ENCODE results near the gene NISCH. TPM values are rescaled to one million over a fixed set of nuclear protein-coding genes. Genes with fewer than 3 reads are reported as not detected.

Gene NISCH
- total and polyA plus RNA-seq, 2 of the 8 experiments (the other 6 are each of a cell fraction or from before 2014, with no cell fraction given): 71.2 to 71.9 TPM

- Histone ChIP-seq H3K4ac (replicated peaks; ENCODE audit: insufficient read length, low read depth, low read length) (no peak overlapping the region), H3K27ac (ENCODE audit: low read depth, low read length) (no peak overlapping the region), H2BK15ac (ENCODE audit: low read length) (no peak overlapping the region), H3K79me2 (ENCODE audit: control insufficient read depth in 1 of 2, insufficient read depth in 2 of 2, low read length in 2 of 2) (0 out of 4 replicates have a peak, but pooled peaks cover 0 to 2% of the 10 kb centered on the region in 2 experiments), H2BK12ac (ENCODE audit: low read depth, low read length) (no peak overlapping the region), H3K18ac (ENCODE audit: extremely low read depth, low read length) (no peak overlapping the region), H3K79me1 (ENCODE audit: low read depth, low read length) (peaks cover 9% of the 10 kb centered on the region), H3K4me2 (ENCODE audit: insufficient read depth in 1 of 2, low read depth in 2 of 2, low read length in 2 of 2) (no peak overlapping the region), H3K4me3 (ENCODE audit: extremely low read depth in 1 of 4, insufficient read depth in 2 of 4, low read depth in 3 of 4, low read length in 4 of 4) (no peak overlapping the region), H2BK120ac (replicated peaks; ENCODE audit: low read depth, low read length) (no peak overlapping the region), H3K23ac (ENCODE audit: insufficient read length) (no peak overlapping the region), H4K8ac (ENCODE audit: extremely low read depth, insufficient read depth, low read length) (no peak overlapping the region), H3K9ac (replicated peaks in 1 of 4; ENCODE audit: extremely low read depth in 1 of 4, low read depth in 3 of 4, low read length in 3 of 4) (no peak overlapping the region), H3K56ac (replicated peaks; ENCODE audit: insufficient read length, low read depth, low read length) (no peak overlapping the region), H3K27me3 (replicated peaks in 1 of 4; ENCODE audit: control insufficient read depth in 3 of 4, extremely low read depth in 1 of 4, insufficient read depth in 3 of 4, low read length in 3 of 4) (no peaks in the 10 kb centered on the region), H2BK5ac (ENCODE audit: low read depth, low read length) (no peak overlapping the region), H3K9me3 (ENCODE audit: insufficient read depth in 2 of 2, low read depth in 1 of 2, low read length in 1 of 2) (no peaks in the 10 kb centered on the region), H3K36me3 (ENCODE audit: control insufficient read depth in 2 of 4, insufficient read depth in 4 of 4, low read length in 3 of 4) (peaks cover 27 to 62% (median 42%) of the 10 kb centered on the region in 4 experiments), H3K14ac (ENCODE audit: insufficient read length) (no peak overlapping the region), H4K91ac (replicated peaks; ENCODE audit: insufficient read length, low read length) (no peak overlapping the region), H3K4me1 (replicated peaks in 1 of 4; ENCODE audit: control insufficient read depth in 3 of 4, insufficient read depth in 4 of 4, low read length in 3 of 4) (peaks cover 0 to 3% (median 0%) of the 10 kb centered on the region in 4 experiments; a peak in 1 of 7 replicates), H2BK20ac (ENCODE audit: low read length) (no peak overlapping the region), H2AK5ac (ENCODE audit: low read depth, low read length) (no peak overlapping the region), H2AFZ (ENCODE audit: low read length) (no peak overlapping the region), H4K20me1 (replicated peaks in 1 of 2; ENCODE audit: control insufficient read depth in 1 of 2, insufficient read depth in 2 of 2, low read length in 2 of 2) (peaks cover 5 to 34% of the 10 kb centered on the region in 2 experiments), H3K23me2 (ENCODE audit: low read depth, low read length) (no peaks in the 10 kb centered on the region), H4K5ac (ENCODE audit: insufficient read length, low read depth, low read length) (no peak overlapping the region)
- whole genome bisulfite sequencing, 2 experiments (ENCODE audit: extremely low coverage in 1 of 2, insufficient coverage in 1 of 2, insufficient read length in 1 of 2, insufficient replicate concordance in 2 of 2, low coverage in 1 of 2, low lambda C conversion rate in 2 of 2, missing lambda C conversion rate in 1 of 2): 98% methylated on average over 17 of the region's 18 CpGs; no CpG with 5 or more reads in 1 of the 2 experiments
- DNase-seq (ENCODE audit: low read depth in 1 of 2, low spot score in 2 of 2): no peak
- ChIA-PET CTCF (ENCODE audit: partially characterized antibody) (no interaction called here), POLR2A (ENCODE audit: partially characterized antibody) (interaction anchor here (0.8 to 3.5 kb wide), 5 partner anchors 8 to 57 kb away, joined by 3 to 16 read pairs (median 16); partner anchors contain the start of gene UQCC5)
- TF ChIP-seq SUZ12 (IDR thresholded peaks at IDR 0.05; ENCODE audit: low read length) (no peak), CHD2 (IDR thresholded peaks at IDR 0.05; ENCODE audit: low read length) (no peak), JUND (IDR thresholded peaks at IDR 0.05; ENCODE audit: low read length) (no peak), NRF1 (IDR thresholded peaks at IDR 0.05; ENCODE audit: low read depth, low read length) (no peak), YY1 (IDR thresholded peaks at IDR 0.05; ENCODE audit: low read depth, low read length) (no peak), KDM4A (IDR thresholded peaks at IDR 0.05; ENCODE audit: low read depth, low read length, severe bottlenecking) (no peak), EZH2 (IDR thresholded peaks at IDR 0.05; ENCODE audit: low read depth, low read length, severe bottlenecking) (no peak), CTBP2 (IDR thresholded peaks at IDR 0.05; ENCODE audit: borderline replicate concordance, insufficient read depth, insufficient read length, low read length) (no peak)
- TF ChIP-seq, protein P1, sequence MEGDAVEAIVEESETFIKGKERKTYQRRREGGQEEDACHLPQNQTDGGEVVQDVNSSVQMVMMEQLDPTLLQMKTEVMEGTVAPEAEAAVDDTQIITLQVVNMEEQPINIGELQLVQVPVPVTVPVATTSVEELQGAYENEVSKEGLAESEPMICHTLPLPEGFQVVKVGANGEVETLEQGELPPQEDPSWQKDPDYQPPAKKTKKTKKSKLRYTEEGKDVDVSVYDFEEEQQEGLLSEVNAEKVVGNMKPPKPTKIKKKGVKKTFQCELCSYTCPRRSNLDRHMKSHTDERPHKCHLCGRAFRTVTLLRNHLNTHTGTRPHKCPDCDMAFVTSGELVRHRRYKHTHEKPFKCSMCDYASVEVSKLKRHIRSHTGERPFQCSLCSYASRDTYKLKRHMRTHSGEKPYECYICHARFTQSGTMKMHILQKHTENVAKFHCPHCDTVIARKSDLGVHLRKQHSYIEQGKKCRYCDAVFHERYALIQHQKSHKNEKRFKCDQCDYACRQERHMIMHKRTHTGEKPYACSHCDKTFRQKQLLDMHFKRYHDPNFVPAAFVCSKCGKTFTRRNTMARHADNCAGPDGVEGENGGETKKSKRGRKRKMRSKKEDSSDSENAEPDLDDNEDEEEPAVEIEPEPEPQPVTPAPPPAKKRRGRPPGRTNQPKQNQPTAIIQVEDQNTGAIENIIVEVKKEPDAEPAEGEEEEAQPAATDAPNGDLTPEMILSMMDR (IDR thresholded peaks at IDR 0.05; ENCODE audit: control extremely low read depth in 1 of 3, insufficient read depth in 1 of 3, low read depth in 1 of 3, low read length in 3 of 3): no peak
- FAIRE-seq: no peak
Observed at GRCh38 chr3:52524258-52524751, 68.9 kb downstream of the NISCH start.

Measured in H1 (cell line).